ENCODE measurements around the gene ATP2A3. TPM values are rescaled to one million over a fixed set of nuclear protein-coding genes. Genes with fewer than 3 reads are reported as not detected.
A peak's percentile ranks its signal among the peaks of the same experiment; 100 is the strongest.

ATP2A3 gene
- total and polyA plus RNA-seq, 2 donors (not counting 1 experiment from before 2014, with no cell fraction given) = 697 to 817 TPM

DNA sequence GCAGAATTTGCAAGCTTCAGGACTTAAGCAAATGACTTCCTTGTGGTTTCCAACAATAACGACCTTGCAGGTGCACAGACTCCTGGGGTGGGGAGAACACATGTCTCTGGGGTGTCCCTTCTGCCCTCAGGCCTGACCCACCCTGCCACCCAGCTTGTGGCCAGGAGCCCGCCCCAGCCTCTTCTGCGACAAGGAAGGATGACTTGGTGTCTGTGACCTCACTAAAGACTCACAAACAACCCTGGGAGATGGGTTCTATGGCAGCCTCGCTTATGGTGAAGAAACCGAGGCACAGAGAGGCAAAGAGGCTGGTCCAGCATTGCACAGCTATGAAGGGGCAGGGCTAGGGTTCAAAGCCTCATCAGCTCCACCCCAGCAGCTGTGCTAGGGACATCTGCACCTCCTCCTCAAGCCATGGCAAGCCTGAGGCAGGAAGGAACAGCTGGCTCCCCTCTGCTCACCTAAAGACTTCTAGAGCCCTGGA is 2.6 kb downstream of the ATP2A3 start:
- intact Hi-C loops (cut with micrococcal nuclease) = loop anchor here (1.0 to 5.0 kb wide), 6 partner anchors 43 to 986 kb away; partner anchors contain the start of genes CAMKK1, CYB5D2, PFN1 and ZZEF1
- Mint-ChIP-seq H3K27me3 (no peaks in the 10 kb centered on the region), H3K9me3 (ENCODE audit: insufficient read depth) (no peaks in the 10 kb centered on the region), H3K4me1 (peaks cover 71% of the 10 kb centered on the region), H3K4me3 (peak overlapping the region; percentile 98), H3K27ac (peak overlapping the region; percentile 96)
- Histone ChIP-seq H3K36me3 (replicated peaks in 1 of 2; ENCODE audit: control extremely low read depth in 1 of 2, control insufficient read depth in 1 of 2, extremely low read depth in 1 of 2, insufficient read depth in 2 of 2, low read length in 1 of 2) (peaks cover 0 to 49% of the 10 kb centered on the region in 2 experiments), H3K4me3 (ENCODE audit: control extremely low read depth in 1 of 5, extremely low read depth in 1 of 5, insufficient read depth in 1 of 5, low read depth in 2 of 5, low read length in 4 of 5) (peak overlapping the region; percentile 84 to 98 (median 92)), H2AFZ (ENCODE audit: insufficient read depth, low read depth, low read length, poor library complexity, severe bottlenecking) (no peak overlapping the region), H4K20me1 (ENCODE audit: control insufficient read depth, insufficient read depth, low read length, poor library complexity, severe bottlenecking) (peaks cover 67% of the 10 kb centered on the region), H3K4me2 (replicated peaks; ENCODE audit: low read depth, low read length, poor library complexity, severe bottlenecking) (peak overlapping the region; percentile 95), H3K27ac (ENCODE audit: low read length in 2 of 2) (peak overlapping the region; percentile 78 to 81), H3K79me2 (ENCODE audit: control insufficient read depth, insufficient read depth, low read length) (peaks cover 70% of the 10 kb centered on the region), H3K27me3 (replicated peaks in 1 of 4; ENCODE audit: control extremely low read depth in 1 of 4, control insufficient read depth in 3 of 4, insufficient read depth in 4 of 4, low read length in 3 of 4) (no peaks in the 10 kb centered on the region), H3K9ac (ENCODE audit: low read length) (peak overlapping the region; percentile 94), H3K4me1 (ENCODE audit: control insufficient read depth in 2 of 2, insufficient read depth in 2 of 2, low read length in 2 of 2) (peaks cover 63 to 85% of the 10 kb centered on the region in 2 donors), H3K9me3 (ENCODE audit: control extremely low read depth in 1 of 3, control insufficient read depth in 2 of 3, insufficient read depth in 1 of 3, low read length in 2 of 3) (no peaks in the 10 kb centered on the region)
- CTCF ChIA-PET = interaction anchor here (0.8 to 12.2 kb wide), 7 partner anchors 9 to 116 kb away, joined by 3 to 157 read pairs (median 4); partner anchors contain the start of genes NCBP3 and P2RX1
- WGBS (ENCODE audit: insufficient coverage) = 0% methylated on average over 3 of the region's 5 CpGs
- no peak for TF ChIP-seq EZH2 (IDR thresholded peaks at IDR 0.05; ENCODE audit: borderline replicate concordance, insufficient read depth, low read depth, low read length, poor library complexity, severe bottlenecking)
- TF ChIP-seq, protein P1, sequence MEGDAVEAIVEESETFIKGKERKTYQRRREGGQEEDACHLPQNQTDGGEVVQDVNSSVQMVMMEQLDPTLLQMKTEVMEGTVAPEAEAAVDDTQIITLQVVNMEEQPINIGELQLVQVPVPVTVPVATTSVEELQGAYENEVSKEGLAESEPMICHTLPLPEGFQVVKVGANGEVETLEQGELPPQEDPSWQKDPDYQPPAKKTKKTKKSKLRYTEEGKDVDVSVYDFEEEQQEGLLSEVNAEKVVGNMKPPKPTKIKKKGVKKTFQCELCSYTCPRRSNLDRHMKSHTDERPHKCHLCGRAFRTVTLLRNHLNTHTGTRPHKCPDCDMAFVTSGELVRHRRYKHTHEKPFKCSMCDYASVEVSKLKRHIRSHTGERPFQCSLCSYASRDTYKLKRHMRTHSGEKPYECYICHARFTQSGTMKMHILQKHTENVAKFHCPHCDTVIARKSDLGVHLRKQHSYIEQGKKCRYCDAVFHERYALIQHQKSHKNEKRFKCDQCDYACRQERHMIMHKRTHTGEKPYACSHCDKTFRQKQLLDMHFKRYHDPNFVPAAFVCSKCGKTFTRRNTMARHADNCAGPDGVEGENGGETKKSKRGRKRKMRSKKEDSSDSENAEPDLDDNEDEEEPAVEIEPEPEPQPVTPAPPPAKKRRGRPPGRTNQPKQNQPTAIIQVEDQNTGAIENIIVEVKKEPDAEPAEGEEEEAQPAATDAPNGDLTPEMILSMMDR (IDR thresholded peaks at IDR 0.05) = no peak
- peak; percentile 62 for ATAC-seq (ENCODE audit: low read depth)
- DNase-seq = peak; percentile 91
- POLR2A ChIA-PET = interaction anchor here (0.6 to 4.7 kb wide), 12 partner anchors 10 to 174 kb away, joined by 3 to 64 read pairs (median 4); partner anchors contain the start of gene P2RX1

DNA sequence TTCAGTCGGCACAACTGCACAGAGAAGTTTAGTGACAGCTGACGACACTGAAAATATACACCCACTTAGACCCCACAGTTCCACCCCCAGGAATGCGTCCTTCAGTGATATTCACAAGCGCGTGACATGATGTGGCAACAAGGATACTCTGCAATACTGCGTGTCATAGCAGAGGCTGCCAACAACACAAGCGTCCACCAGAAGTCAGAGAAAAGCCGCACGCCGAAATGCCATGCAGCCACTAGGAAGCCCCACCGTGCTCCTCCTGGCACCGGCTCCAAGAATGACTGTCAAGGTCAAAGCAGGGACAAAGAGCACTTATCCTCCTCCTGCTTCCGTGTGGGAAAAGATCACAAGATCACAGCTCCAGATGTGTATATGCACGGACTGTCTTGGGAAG is 3.5 kb downstream of the ATP2A3 start:
- peaks cover 0 to 56% of the 10 kb centered on the region in 2 experiments for H3K36me3 ChIP-seq (replicated peaks in 1 of 2; ENCODE audit: control extremely low read depth in 1 of 2, control insufficient read depth in 1 of 2, extremely low read depth in 1 of 2, insufficient read depth in 2 of 2, low read length in 1 of 2)
- H3K27me3 Mint-ChIP-seq = no peaks in the 10 kb centered on the region
- DNase-seq (no peak), ATAC-seq (ENCODE audit: low read depth) (no peak)
- no peaks in the 10 kb centered on the region for H3K9me3 ChIP-seq (ENCODE audit: control extremely low read depth in 1 of 3, control insufficient read depth in 2 of 3, insufficient read depth in 1 of 3, low read length in 2 of 3)
- H3K4me2 ChIP-seq (replicated peaks; ENCODE audit: low read depth, low read length, poor library complexity, severe bottlenecking) = peak overlapping the region; percentile 95
- peaks cover 60 to 84% of the 10 kb centered on the region in 2 donors for H3K4me1 ChIP-seq (ENCODE audit: control insufficient read depth in 2 of 2, insufficient read depth in 2 of 2, low read length in 2 of 2)
- H3K4me3 ChIP-seq (ENCODE audit: control extremely low read depth in 1 of 5, extremely low read depth in 1 of 5, insufficient read depth in 1 of 5, low read depth in 2 of 5, low read length in 4 of 5) = peak overlapping the region in 4 of 5 experiments; percentile 86 to 98 (median 92)
- H3K79me2 ChIP-seq (ENCODE audit: control insufficient read depth, insufficient read depth, low read length) = peaks cover 78% of the 10 kb centered on the region
- peak overlapping the region; percentile 23 to 81 for H3K27ac ChIP-seq (ENCODE audit: low read length in 2 of 2)
- H3K4me1 Mint-ChIP-seq = peaks cover 73% of the 10 kb centered on the region
- intact Hi-C loops (cut with micrococcal nuclease) = loop anchor here (1.0 to 5.0 kb wide), 6 partner anchors 44 to 987 kb away; partner anchors contain the start of genes CAMKK1, CYB5D2, PFN1 and ZZEF1
- H3K27me3 ChIP-seq (replicated peaks in 1 of 4; ENCODE audit: control extremely low read depth in 1 of 4, control insufficient read depth in 3 of 4, insufficient read depth in 4 of 4, low read length in 3 of 4) = no peaks in the 10 kb centered on the region
- H3K27ac Mint-ChIP-seq = peak overlapping the region; percentile 96
- TF ChIP-seq EZH2 (IDR thresholded peaks at IDR 0.05; ENCODE audit: borderline replicate concordance, insufficient read depth, low read depth, low read length, poor library complexity, severe bottlenecking) = no peak
- TF ChIP-seq, protein P1 (IDR thresholded peaks at IDR 0.05) = no peak
- no peaks in the 10 kb centered on the region for H3K9me3 Mint-ChIP-seq (ENCODE audit: insufficient read depth)
- H3K9ac ChIP-seq (ENCODE audit: low read length) = peak overlapping the region; percentile 94
- H3K4me3 Mint-ChIP-seq = peak overlapping the region; percentile 98
- ChIA-PET POLR2A (interaction anchor here (0.5 to 4.7 kb wide), 9 partner anchors 12 to 721 kb away, joined by 3 to 64 read pairs (median 4); partner anchors contain the start of gene P2RX1), CTCF (interaction anchor here (0.8 to 12.2 kb wide), 6 partner anchors 10 to 115 kb away, joined by 3 to 157 read pairs (median 10); partner anchors contain the start of genes NCBP3 and P2RX1)
- WGBS (ENCODE audit: insufficient coverage) = 77% methylated on average over 13 of the region's 14 CpGs
- peaks cover 75% of the 10 kb centered on the region for H4K20me1 ChIP-seq (ENCODE audit: control insufficient read depth, insufficient read depth, low read length, poor library complexity, severe bottlenecking)
- no peak overlapping the region for H2AFZ ChIP-seq (ENCODE audit: insufficient read depth, low read depth, low read length, poor library complexity, severe bottlenecking)
